HT1080 (cell line): Measurements from ENCODE around the gene FAM229B. TPM values are rescaled to one million over a fixed set of nuclear protein-coding genes. Genes with fewer than 3 reads are reported as not detected.
"Not testable (repeated sequence)": the region's sequence is repeated elsewhere in the genome, so short reads cannot be mapped to it uniquely, and the experiment has no call there.

Source experiments
- DNase-seq: peaks from one replicate; pipeline ENCODE4 v3.0.0-alpha.2; 2015; ENCODE audit warnings: low read depth
- total RNA-seq: library from RNA; depleted of rRNA; stranded (reverse); fragments of >200 nt; shearing (Covaris generic); gene quantifications from 2 replicates; pipeline ENCODE4 v1.2.3, GENCODE V29; 2014

FAM229B gene
- total RNA-seq, 1 experiment from 2014 or later = 5.0 TPM

GRCh38 chr6:112062966-112063365, 24.4 kb upstream of the FAM229B start:
- no peak for DNase-seq

GRCh38 chr6:112065426-112065986, 21.9 kb upstream of the FAM229B start:
- no peak for DNase-seq

GRCh38 chr6:112066606-112067005, 20.8 kb upstream of the FAM229B start:
- DNase-seq = no peak

GRCh38 chr6:112081569-112081968, 5.8 kb upstream of the FAM229B start:
- DNase-seq = no peak

- no peak for DNase-seq
These were observed 1.9 kb upstream of the FAM229B start for GRCh38 chr6:112085286-112086065.

- peak; percentile 56 for DNase-seq
These were observed 651 bp upstream of the FAM229B start for GRCh38 chr6:112086744-112087135.

GRCh38 chr6:112087916-112088315, 525 bp downstream of the FAM229B start:
- DNase-seq = no peak

- DNase-seq = no peak
These were observed 9.5 kb downstream of the FAM229B start for GRCh38 chr6:112096901-112097300.

GRCh38 chr6:112100561-112100960, 13.2 kb downstream of the FAM229B start:
- DNase-seq = no peak

- DNase-seq = not testable (repeated sequence)
These were observed 18.6 kb downstream of the FAM229B start for GRCh38 chr6:112106026-112106425.

- DNase-seq = no peak
These were observed 19.2 kb downstream of the FAM229B start for GRCh38 chr6:112106562-112106961.

- no peak for DNase-seq
These were observed 21.9 kb downstream of the FAM229B start for GRCh38 chr6:112109262-112109661.

GRCh38 chr6:112113431-112113830, 26.0 kb downstream of the FAM229B start:
- no peak for DNase-seq

- no peak for DNase-seq
These were observed 26.5 kb downstream of the FAM229B start for GRCh38 chr6:112113918-112114317.

- no peak for DNase-seq
These were observed 27.3 kb downstream of the FAM229B start for GRCh38 chr6:112114577-112115223.

- DNase-seq = no peak
These were observed 28.8 kb downstream of the FAM229B start for GRCh38 chr6:112116221-112116620.

- DNase-seq = peak; percentile 81
These were observed 30.2 kb downstream of the FAM229B start for GRCh38 chr6:112117554-112117953.

- no peak for DNase-seq
These were observed 30.6 kb downstream of the FAM229B start for GRCh38 chr6:112118034-112118433.

GRCh38 chr6:112122756-112123155, 35.4 kb downstream of the FAM229B start:
- no peak for DNase-seq

GRCh38 chr6:112123982-112124381, 36.6 kb downstream of the FAM229B start:
- DNase-seq = no peak

- DNase-seq = no peak
These were observed 40.8 kb downstream of the FAM229B start for GRCh38 chr6:112128208-112128607.

GRCh38 chr6:112130878-112131277, 43.5 kb downstream of the FAM229B start:
- no peak for DNase-seq

GRCh38 chr6:112139052-112139451, 51.7 kb downstream of the FAM229B start:
- no peak for DNase-seq
